Osteoblast (primary cell): ENCODE data around the gene RNF34. TPM values are rescaled to one million over a fixed set of nuclear protein-coding genes. Genes with fewer than 3 reads are reported as not detected.
A peak's percentile ranks its signal among the peaks of the same experiment; 100 is the strongest.

Source experiments
- DNase-seq: peaks from one replicate; pipeline ENCODE4 v3.0.0; 2011; ENCODE audit warnings: low spot score, mixed read lengths; ENCODE audit not compliant: insufficient read length; ENCODE audit errors: missing footprints
- H2AFZ ChIP-seq: 2 replicates; pipeline ENCODE4 v1.6.0; 2011; ENCODE audit warnings: mild to moderate bottlenecking, low read length
- H3K27ac ChIP-seq: 2 replicates; pipeline ENCODE4 v1.5.1; 2011; ENCODE audit warnings: mild to moderate bottlenecking, low read depth, low read length, moderate library complexity
- H3K27me3 ChIP-seq: 2 replicates; pipeline ENCODE4 v1.6.0; 2012; ENCODE audit warnings: mild to moderate bottlenecking, control low read depth, inconsistent platforms, low read length, moderate library complexity; ENCODE audit not compliant: insufficient read depth
- H3K36me3 ChIP-seq: 2 replicates; pipeline ENCODE4 v1.5.1; 2011; ENCODE audit warnings: mild to moderate bottlenecking, low read length, control low read depth, moderate library complexity; ENCODE audit not compliant: insufficient read depth
- H3K4me1 ChIP-seq: 2 replicates; pipeline ENCODE4 v1.5.1; 2011; ENCODE audit warnings: mild to moderate bottlenecking, low read length, control low read depth, moderate library complexity; ENCODE audit not compliant: insufficient read depth
- H3K4me2 ChIP-seq: 2 replicates; pipeline ENCODE4 v1.6.0; 2011; ENCODE audit warnings: mild to moderate bottlenecking, low read length; ENCODE audit not compliant: insufficient read depth
- H3K4me3 ChIP-seq: fragments of 200-600 bp; sonication (generic); 3 replicates; pipeline ENCODE4 v1.5.1; 2012; ENCODE audit warnings: mild to moderate bottlenecking, low read length, inconsistent platforms; ENCODE audit not compliant: insufficient read depth
- H3K79me2 ChIP-seq: 2 replicates; pipeline ENCODE4 v1.6.0; 2012; ENCODE audit warnings: mild to moderate bottlenecking, low read length, control low read depth, inconsistent platforms; ENCODE audit not compliant: insufficient read depth
- H3K9me3 ChIP-seq: 2 replicates; pipeline ENCODE4 v1.5.1; 2011; ENCODE audit warnings: low read depth, low read length, control low read depth
- H4K20me1 ChIP-seq: 2 replicates; pipeline ENCODE4 v1.6.0; 2012; ENCODE audit warnings: mild to moderate bottlenecking, low read length, control low read depth; ENCODE audit not compliant: insufficient read depth
- total RNA-seq: library from RNA; depleted of rRNA; stranded (reverse); fragments of >200 nt; gene quantifications from 2 replicates; pipeline ENCODE4 v1.2.3, GENCODE V29; 2012
- TF ChIP-seq, protein P1 (sequence below): IDR thresholded peaks from 2 replicates; pipeline ENCODE4 v1.5.1; 2011; ENCODE audit warnings: mild to moderate bottlenecking, low read depth, low read length, moderate library complexity; ENCODE audit errors: extremely low read depth

Gene RNF34
- total RNA-seq, 1 donor, result 41.6 TPM

DNA sequence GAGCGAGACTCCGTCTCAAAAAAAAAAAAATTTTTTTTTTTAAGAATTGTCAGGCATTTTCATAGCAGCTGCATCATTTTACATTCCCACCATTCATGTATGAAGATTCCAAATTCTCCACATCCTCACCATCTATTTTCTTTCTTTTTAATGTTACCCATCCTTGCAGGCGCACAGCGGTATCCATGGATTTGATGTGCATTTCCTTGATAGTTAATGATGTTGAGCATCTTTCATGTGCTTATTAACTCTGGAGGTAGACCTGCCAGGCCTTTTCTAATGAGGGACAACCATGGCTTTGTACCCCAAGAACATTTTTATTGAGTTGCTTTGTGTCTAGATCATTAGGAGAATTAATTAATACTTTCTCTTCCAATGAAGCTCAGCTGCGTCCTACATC lies 1.6 kb upstream of the RNF34 start:
- H3K27me3 ChIP-seq, result no peaks in the 10 kb centered on the region
- H3K4me3 ChIP-seq, result no peak overlapping the region
- H3K79me2 ChIP-seq, result peaks cover 34% of the 10 kb centered on the region
- no peak overlapping the region for H3K27ac ChIP-seq
- H3K9me3 ChIP-seq, result no peaks in the 10 kb centered on the region
- H3K36me3 ChIP-seq, result no peaks in the 10 kb centered on the region
- TF ChIP-seq, protein P1, sequence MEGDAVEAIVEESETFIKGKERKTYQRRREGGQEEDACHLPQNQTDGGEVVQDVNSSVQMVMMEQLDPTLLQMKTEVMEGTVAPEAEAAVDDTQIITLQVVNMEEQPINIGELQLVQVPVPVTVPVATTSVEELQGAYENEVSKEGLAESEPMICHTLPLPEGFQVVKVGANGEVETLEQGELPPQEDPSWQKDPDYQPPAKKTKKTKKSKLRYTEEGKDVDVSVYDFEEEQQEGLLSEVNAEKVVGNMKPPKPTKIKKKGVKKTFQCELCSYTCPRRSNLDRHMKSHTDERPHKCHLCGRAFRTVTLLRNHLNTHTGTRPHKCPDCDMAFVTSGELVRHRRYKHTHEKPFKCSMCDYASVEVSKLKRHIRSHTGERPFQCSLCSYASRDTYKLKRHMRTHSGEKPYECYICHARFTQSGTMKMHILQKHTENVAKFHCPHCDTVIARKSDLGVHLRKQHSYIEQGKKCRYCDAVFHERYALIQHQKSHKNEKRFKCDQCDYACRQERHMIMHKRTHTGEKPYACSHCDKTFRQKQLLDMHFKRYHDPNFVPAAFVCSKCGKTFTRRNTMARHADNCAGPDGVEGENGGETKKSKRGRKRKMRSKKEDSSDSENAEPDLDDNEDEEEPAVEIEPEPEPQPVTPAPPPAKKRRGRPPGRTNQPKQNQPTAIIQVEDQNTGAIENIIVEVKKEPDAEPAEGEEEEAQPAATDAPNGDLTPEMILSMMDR, result no peak
- H3K4me1 ChIP-seq, result peaks cover 11% of the 10 kb centered on the region
- H4K20me1 ChIP-seq, result peaks cover 7% of the 10 kb centered on the region
- H2AFZ ChIP-seq, result no peak overlapping the region
- no peak overlapping the region for H3K4me2 ChIP-seq
- no peak for DNase-seq

DNA sequence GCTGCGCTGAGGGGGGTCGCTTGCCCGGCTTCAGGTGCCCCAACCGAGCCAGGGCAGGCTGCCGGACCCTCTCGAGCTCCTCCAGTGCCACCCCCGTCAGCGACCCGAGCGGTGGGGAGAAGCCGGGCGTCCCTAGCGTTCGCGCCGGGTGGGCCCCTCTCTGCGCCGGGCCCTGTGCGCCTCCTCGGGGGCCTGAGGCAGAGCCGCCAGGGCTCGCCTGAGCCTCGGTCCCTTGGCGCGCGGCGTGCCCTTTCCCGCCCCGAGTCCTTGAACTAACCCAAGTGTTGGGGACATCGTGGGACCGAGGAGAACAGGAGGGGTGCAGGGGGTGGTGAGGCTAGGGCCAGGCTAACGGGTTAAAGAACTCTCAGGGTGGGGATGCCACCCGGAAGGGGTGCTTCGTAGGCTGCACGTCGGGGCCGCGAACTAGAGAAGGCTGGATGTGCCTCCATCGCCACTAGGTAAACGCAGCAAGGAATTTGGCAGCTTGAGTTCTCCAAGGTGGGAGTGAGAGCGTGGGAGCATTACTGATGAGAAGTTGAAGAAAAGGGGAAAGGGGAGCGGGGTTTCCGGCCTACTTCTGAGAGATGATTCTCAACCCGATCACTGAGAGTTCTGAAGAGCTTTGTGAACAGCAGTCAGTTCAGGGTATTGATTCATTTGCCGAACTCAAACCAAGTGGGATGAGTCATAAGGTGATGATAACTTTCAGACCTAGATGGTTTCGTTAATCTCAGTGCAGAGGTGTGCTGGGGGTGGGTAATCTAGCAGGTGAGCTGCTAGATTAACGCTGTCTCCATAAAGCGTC lies 618 bp downstream of the RNF34 start:
- TF ChIP-seq, protein P1, result no peak
- H3K27ac ChIP-seq, result peak overlapping the region; percentile 40
- peaks cover 11% of the 10 kb centered on the region for H3K4me1 ChIP-seq
- DNase-seq, result peak; percentile 51
- peaks cover 10% of the 10 kb centered on the region for H3K36me3 ChIP-seq
- no peaks in the 10 kb centered on the region for H3K9me3 ChIP-seq
- H2AFZ ChIP-seq, result peak overlapping the region; percentile 75
- peaks cover 56% of the 10 kb centered on the region for H3K79me2 ChIP-seq
- no peaks in the 10 kb centered on the region for H3K27me3 ChIP-seq
- peak overlapping the region; percentile 87 for H3K4me3 ChIP-seq
- H4K20me1 ChIP-seq, result peaks cover 7% of the 10 kb centered on the region
- H3K4me2 ChIP-seq, result peak overlapping the region; percentile 84

DNA sequence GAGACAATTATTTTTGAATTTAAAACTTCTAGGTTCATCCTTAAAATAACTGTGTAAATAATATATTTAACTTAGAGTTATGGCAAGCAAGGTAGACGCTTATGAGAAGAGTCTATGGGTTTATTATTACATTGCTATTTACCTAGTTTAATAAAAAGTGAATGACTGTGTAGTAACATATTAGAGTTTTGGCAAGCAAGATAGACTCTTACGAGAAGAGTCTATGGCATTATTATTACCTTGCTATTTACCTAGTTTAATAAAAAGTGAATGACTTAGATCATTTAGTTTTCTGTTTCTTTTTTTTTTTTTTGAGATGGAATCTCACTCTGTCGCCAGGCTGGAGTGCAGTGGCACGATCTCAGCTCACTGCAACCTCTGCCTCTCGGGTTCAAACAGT lies 3.8 kb downstream of the RNF34 start:
- no peak overlapping the region for H3K4me2 ChIP-seq
- H3K4me1 ChIP-seq, result peaks cover 11% of the 10 kb centered on the region
- H3K27ac ChIP-seq, result no peak overlapping the region
- TF ChIP-seq, protein P1, result no peak
- DNase-seq, result peak; percentile 58
- H3K79me2 ChIP-seq, result peaks cover 82% of the 10 kb centered on the region
- H3K27me3 ChIP-seq, result no peaks in the 10 kb centered on the region
- H3K4me3 ChIP-seq, result no peak overlapping the region
- H3K9me3 ChIP-seq, result no peaks in the 10 kb centered on the region
- H2AFZ ChIP-seq, result no peak overlapping the region
- peaks cover 7% of the 10 kb centered on the region for H4K20me1 ChIP-seq
- peaks cover 22% of the 10 kb centered on the region for H3K36me3 ChIP-seq

DNA sequence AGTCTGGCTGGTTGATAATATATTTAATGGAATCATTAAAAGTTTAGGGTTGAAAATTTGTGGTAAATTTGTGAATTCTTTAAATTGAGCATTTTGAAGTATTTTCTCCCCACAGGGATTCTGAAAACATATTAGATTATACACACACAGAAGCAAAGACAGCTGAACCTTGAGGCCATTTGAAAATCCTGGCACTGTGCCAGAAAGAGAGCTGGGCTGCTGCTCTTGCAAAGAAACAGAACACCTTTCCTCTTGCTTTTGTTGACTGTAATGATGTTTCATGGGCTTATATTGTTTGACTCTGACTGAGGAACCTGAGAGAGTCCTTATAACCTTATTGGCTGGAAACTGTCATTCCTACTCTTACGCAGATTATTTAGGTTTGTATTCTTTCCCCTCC lies 4.8 kb downstream of the RNF34 start:
- Histone ChIP-seq H3K4me2 (no peak overlapping the region), H3K9me3 (no peaks in the 10 kb centered on the region), H4K20me1 (peaks cover 7% of the 10 kb centered on the region), H3K27me3 (no peaks in the 10 kb centered on the region), H3K36me3 (peaks cover 22% of the 10 kb centered on the region), H3K79me2 (peaks cover 89% of the 10 kb centered on the region), H3K4me1 (peaks cover 11% of the 10 kb centered on the region), H2AFZ (no peak overlapping the region), H3K27ac (no peak overlapping the region), H3K4me3 (no peak overlapping the region)
- TF ChIP-seq, protein P1, result no peak
- DNase-seq, result no peak
